H9 (cell line): Measurements from ENCODE around the gene SERPINA3. TPM values are rescaled to one million over a fixed set of nuclear protein-coding genes. Genes with fewer than 3 reads are reported as not detected.

Experiments
- DNase-seq: peaks from one replicate; pipeline ENCODE4 v3.0.0-alpha.2; 2017
- H2AFZ ChIP-seq: one replicate; pipeline ENCODE4 v1.6.1; 2013; ENCODE audit warnings: mild to moderate bottlenecking, low read length, control low read depth, moderate library complexity
- H2AK5ac ChIP-seq: 2 replicates; pipeline ENCODE4 v1.6.1; 2013; ENCODE audit warnings: low read length, control low read depth, mixed read lengths; ENCODE audit not compliant: insufficient read length
- H2BK120ac ChIP-seq: one replicate; pipeline ENCODE4 v1.6.1; 2013; ENCODE audit warnings: low read depth, mild to moderate bottlenecking, low read length, control low read depth, inconsistent platforms; ENCODE audit not compliant: poor library complexity, severe bottlenecking
- H2BK12ac ChIP-seq: 2 replicates; pipeline ENCODE4 v1.6.1; 2013; ENCODE audit warnings: low read length, control low read depth, mixed read lengths, low read depth; ENCODE audit not compliant: insufficient read length
- H2BK15ac ChIP-seq: 2 replicates; pipeline ENCODE4 v1.6.1; 2013; ENCODE audit warnings: low read depth, low read length, control low read depth
- H2BK20ac ChIP-seq: one replicate; pipeline ENCODE4 v1.6.1; 2013; ENCODE audit warnings: low read depth, mild to moderate bottlenecking, low read length, control low read depth, inconsistent platforms; ENCODE audit not compliant: poor library complexity, severe bottlenecking
- H2BK5ac ChIP-seq: 2 replicates; pipeline ENCODE4 v1.6.1; 2013; ENCODE audit warnings: low read length, control low read depth, mixed read lengths; ENCODE audit not compliant: insufficient read length
- H3K14ac ChIP-seq: 2 replicates; pipeline ENCODE4 v1.6.1; 2013; ENCODE audit warnings: low read length, control low read depth; ENCODE audit not compliant: insufficient read depth
- H3K18ac ChIP-seq: 2 replicates; pipeline ENCODE4 v1.6.1; 2013; ENCODE audit warnings: low read depth, mild to moderate bottlenecking, mixed read lengths, low read length, control low read depth; ENCODE audit not compliant: insufficient read length
- H3K23ac ChIP-seq: 2 replicates; pipeline ENCODE4 v1.6.1; 2013; ENCODE audit warnings: low read length, control low read depth, mixed read lengths, low read depth; ENCODE audit not compliant: insufficient read length
- H3K23me2 ChIP-seq: 2 replicates; pipeline ENCODE4 v1.6.1; 2013; ENCODE audit warnings: low read depth, mild to moderate bottlenecking, mixed read lengths, low read length, control low read depth; ENCODE audit not compliant: insufficient read length, poor library complexity, severe bottlenecking
- H3K27ac ChIP-seq: 2 replicates; pipeline ENCODE4 v1.5.1; 2013; ENCODE audit warnings: low read length, control low read depth, mixed read lengths, low read depth; ENCODE audit not compliant: insufficient read length
- H3K27me3 ChIP-seq: 2 replicates; pipeline ENCODE4 v1.6.1; 2013; ENCODE audit warnings: low read length, control low read depth, inconsistent platforms; ENCODE audit not compliant: insufficient read depth
- H3K4ac ChIP-seq: 2 replicates; pipeline ENCODE4 v1.6.1; 2013; ENCODE audit warnings: low read depth, mild to moderate bottlenecking, control low read depth, inconsistent platforms, low read length, moderate library complexity
- H3K4me1 ChIP-seq: 2 replicates; pipeline ENCODE4 v1.6.1; 2013; ENCODE audit warnings: low read length, control low read depth, inconsistent platforms; ENCODE audit not compliant: insufficient read depth
- H3K4me2 ChIP-seq: 2 replicates; pipeline ENCODE4 v1.6.1; 2013; ENCODE audit warnings: low read length, control low read depth, mixed read lengths; ENCODE audit not compliant: insufficient read length, insufficient read depth
- H3K56ac ChIP-seq: 2 replicates; pipeline ENCODE4 v1.6.1; 2013; ENCODE audit warnings: low read depth, mild to moderate bottlenecking, mixed read lengths, low read length, control low read depth; ENCODE audit not compliant: insufficient read length
- H3K79me1 ChIP-seq: 2 replicates; pipeline ENCODE4 v1.6.1; 2013; ENCODE audit warnings: low read depth, mild to moderate bottlenecking, moderate library complexity, low read length, control low read depth, inconsistent platforms; ENCODE audit not compliant: insufficient read depth, poor library complexity, severe bottlenecking
- H3K79me2 ChIP-seq: 2 replicates; pipeline ENCODE4 v1.6.1; 2013; ENCODE audit warnings: low read length, control low read depth, inconsistent platforms; ENCODE audit not compliant: insufficient read depth
- H3K9ac ChIP-seq: 2 replicates; pipeline ENCODE4 v1.6.1; 2013; ENCODE audit warnings: low read length, control low read depth, mixed read lengths; ENCODE audit not compliant: insufficient read length; ENCODE audit errors: extremely low read depth
- H3K9me3 ChIP-seq: one replicate; pipeline ENCODE4 v1.6.1; 2013; ENCODE audit warnings: low read depth, low read length, inconsistent platforms; ENCODE audit not compliant: control insufficient read depth
- H3T11ph ChIP-seq: one replicate; pipeline ENCODE4 v1.6.1; 2013; ENCODE audit warnings: mild to moderate bottlenecking, low read length, control low read depth, inconsistent platforms
- H4K20me1 ChIP-seq: one replicate; pipeline ENCODE4 v1.6.1; 2013; ENCODE audit not compliant: control insufficient read depth, insufficient read length, insufficient read depth
- H4K5ac ChIP-seq: 2 replicates; pipeline ENCODE4 v1.6.1; 2013; ENCODE audit warnings: low read depth, mild to moderate bottlenecking, mixed read lengths, low read length, control low read depth; ENCODE audit not compliant: insufficient read length
- H4K8ac ChIP-seq: replicated peaks from 2 replicates; pipeline ENCODE4 v1.6.1; 2013; ENCODE audit warnings: low read length, control low read depth, mixed read lengths, low read depth; ENCODE audit not compliant: insufficient read length
- H4K91ac ChIP-seq: 2 replicates; pipeline ENCODE4 v1.6.1; 2013; ENCODE audit warnings: low read depth, mild to moderate bottlenecking, moderate library complexity, mixed read lengths, low read length, control low read depth; ENCODE audit not compliant: insufficient read length
- H3K27ac Mint-ChIP-seq, 3 experiments: 2 replicates in 2 of 3; 3 replicates in 1 of 3; pipeline ENCODE4 v1.8.0; 2020 to 2021; ENCODE audit warnings: mixed read lengths in 3 of 3, mild to moderate bottlenecking in 1 of 3, moderate library complexity in 1 of 3
- H3K27me3 Mint-ChIP-seq: 2 replicates; pipeline ENCODE4 v1.8.0; 2021; ENCODE audit warnings: low read depth, mild to moderate bottlenecking, moderate library complexity, mixed read lengths
- H3K36me3 Mint-ChIP-seq, 3 experiments: 2 replicates in 2 of 3; 3 replicates in 1 of 3; pipeline ENCODE4 v1.8.0; 2020 to 2021; ENCODE audit warnings: low read depth in 3 of 3, mixed read lengths in 3 of 3; ENCODE audit not compliant: insufficient read depth in 1 of 3
- H3K4me1 Mint-ChIP-seq, 2 experiments: 2 replicates each; pipeline ENCODE4 v1.8.0; 2020; ENCODE audit warnings: mixed read lengths in 2 of 2
- H3K4me3 Mint-ChIP-seq, 2 experiments: 2 replicates in 1 of 2; 3 replicates in 1 of 2; pipeline ENCODE4 v1.8.0; 2020 to 2021; ENCODE audit warnings: mild to moderate bottlenecking in 2 of 2, mixed read lengths in 2 of 2, moderate library complexity in 1 of 2
- H3K9me3 Mint-ChIP-seq, 2 experiments: 2 replicates in 1 of 2; 3 replicates in 1 of 2; pipeline ENCODE4 v1.8.0; 2020; ENCODE audit warnings: mild to moderate bottlenecking in 2 of 2, mixed read lengths in 2 of 2, moderate library complexity in 1 of 2
- CTCF ChIP-seq: fragments of 200-600 bp; sonication (generic); conservative IDR thresholded peaks from 3 replicates; pipeline ENCODE4 v1.8.0; 2021; ENCODE audit warnings: antibody characterized with exemption, mild to moderate bottlenecking
- WGBS: extraction: QIAGEN DNeasy Blood & Tissue Kit; methylation state at CpG from one replicate; pipeline ENCODE4 v1.1.7; 2013; ENCODE audit warnings: missing lambda C conversion rate, low lambda C conversion rate, mixed read lengths; ENCODE audit not compliant: insufficient read length; ENCODE audit errors: extremely low coverage; 5-methylcytosine and 5-hydroxymethylcytosine counted together
- total RNA-seq: library from RNA; stranded (reverse); gene quantifications from 2 replicates; pipeline ENCODE4 v1.2.1, GENCODE V29; 2021

Gene SERPINA3
- total RNA-seq, 1 experiment from 2014 or later = not detected

GRCh38 chr14:94631050-94631449 is 18.9 kb downstream of the SERPINA3 start:
- H3K27ac ChIP-seq = no peak overlapping the region
- no peak overlapping the region for H2AFZ ChIP-seq
- no peak overlapping the region for H2BK120ac ChIP-seq
- no peaks in the 10 kb centered on the region for H3K36me3 Mint-ChIP-seq
- no peaks in the 10 kb centered on the region for H3K4me1 Mint-ChIP-seq
- no CpG with 5 or more reads among the region's 1 CpG for WGBS
- no peak overlapping the region for H3K4me3 Mint-ChIP-seq
- H2BK12ac ChIP-seq = no peak overlapping the region
- no peaks in the 10 kb centered on the region for H3K79me2 ChIP-seq
- no peaks in the 10 kb centered on the region for H3K9me3 ChIP-seq
- DNase-seq = no peak
- no peak overlapping the region for H3K56ac ChIP-seq
- no peaks in the 10 kb centered on the region for H3K27me3 ChIP-seq
- H3K4me2 ChIP-seq = no peak overlapping the region
- H2AK5ac ChIP-seq = no peak overlapping the region
- H3K23ac ChIP-seq = no peak overlapping the region
- H3T11ph ChIP-seq = no peak overlapping the region
- H2BK15ac ChIP-seq = no peak overlapping the region
- H4K5ac ChIP-seq = no peak overlapping the region
- H3K18ac ChIP-seq = no peak overlapping the region
- no peak overlapping the region for H3K27ac Mint-ChIP-seq
- H3K14ac ChIP-seq = no peak overlapping the region
- no peak for TF ChIP-seq CTCF
- no peak overlapping the region for H3K9ac ChIP-seq
- H3K4ac ChIP-seq = no peak overlapping the region
- H3K4me1 ChIP-seq = no peaks in the 10 kb centered on the region
- H4K20me1 ChIP-seq = no peaks in the 10 kb centered on the region
- peaks cover 34% of the 10 kb centered on the region for H3K27me3 Mint-ChIP-seq
- H2BK5ac ChIP-seq = no peak overlapping the region
- H2BK20ac ChIP-seq = no peak overlapping the region
- H3K79me1 ChIP-seq = no peaks in the 10 kb centered on the region
- no peak overlapping the region for H4K91ac ChIP-seq
- H3K23me2 ChIP-seq = no peaks in the 10 kb centered on the region
- no peaks in the 10 kb centered on the region for H3K9me3 Mint-ChIP-seq
- no peak overlapping the region for H4K8ac ChIP-seq
